Muscle of arm (tissue), 12 donors: ENCODE measurements around the gene MED9. TPM values are rescaled to one million over a fixed set of nuclear protein-coding genes. Genes with fewer than 3 reads are reported as not detected.
"Not testable (repeated sequence)": the region's sequence is repeated elsewhere in the genome, so short reads cannot be mapped to it uniquely, and the experiment has no call there.

Experiments
- DNase-seq: peaks from one replicate; pipeline ENCODE4 v3.0.0-alpha.2; 2013
- polyA plus RNA-seq, 12 donors: library from polyadenylated mRNA; unstranded; fragments of 120-200 nt; gene quantifications; one replicate each; pipeline ENCODE4 v1.2.1, GENCODE V29; 2013; ENCODE audit not compliant: insufficient read length in 12 of 12

The MED9 gene
- polyA plus RNA-seq, 12 donors: 6.4 to 18.0 (median 15.2) TPM; not detected in 1

GRCh38 chr17:17448723-17449122 is 28.1 kb upstream of the MED9 start:
- no peak for DNase-seq

DNA sequence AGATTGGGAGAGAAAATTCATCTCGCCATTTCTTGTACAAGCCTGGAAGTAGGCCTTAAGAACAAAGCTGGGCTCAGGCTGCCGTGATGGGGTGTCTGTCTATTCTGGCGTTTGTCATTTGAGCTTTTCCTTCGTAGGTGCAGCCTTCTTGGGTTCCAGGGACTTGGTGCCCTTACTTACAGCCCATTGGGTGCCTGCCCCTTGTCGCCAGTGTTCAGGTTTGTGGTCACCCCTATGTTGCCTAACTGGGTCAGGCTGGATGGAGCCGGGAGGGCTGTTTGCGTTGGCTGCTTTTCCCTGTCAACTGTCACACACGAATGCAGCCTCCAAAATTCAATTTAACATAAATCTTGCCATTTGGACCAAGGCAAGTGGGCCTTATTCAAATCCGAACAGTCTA is 23.7 kb upstream of the MED9 start:
- DNase-seq: no peak

DNA sequence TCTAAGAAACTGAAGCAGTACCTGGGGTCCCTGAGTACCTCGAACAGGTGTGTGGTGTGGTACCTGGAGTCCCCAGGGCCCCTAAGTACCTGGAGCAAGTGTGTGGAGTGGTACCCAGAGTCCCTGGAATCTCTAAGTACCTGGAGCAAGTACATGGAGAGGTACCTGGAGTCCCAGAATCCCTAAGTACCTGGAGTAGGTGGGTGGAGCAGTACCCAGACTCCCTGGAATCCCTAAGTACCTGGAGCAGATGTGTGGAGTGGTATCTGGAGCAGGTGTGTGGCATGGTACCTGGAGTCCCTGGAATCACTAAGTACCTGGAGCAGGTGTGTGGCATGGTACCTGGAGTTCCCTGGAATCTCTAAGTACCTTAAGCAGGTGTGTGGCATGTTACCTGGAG is 22.5 kb upstream of the MED9 start:
- no peak for DNase-seq

- not testable (repeated sequence) for DNase-seq
Measured at GRCh38 chr17:17454700-17455099, 22.1 kb upstream of the MED9 start.

DNA sequence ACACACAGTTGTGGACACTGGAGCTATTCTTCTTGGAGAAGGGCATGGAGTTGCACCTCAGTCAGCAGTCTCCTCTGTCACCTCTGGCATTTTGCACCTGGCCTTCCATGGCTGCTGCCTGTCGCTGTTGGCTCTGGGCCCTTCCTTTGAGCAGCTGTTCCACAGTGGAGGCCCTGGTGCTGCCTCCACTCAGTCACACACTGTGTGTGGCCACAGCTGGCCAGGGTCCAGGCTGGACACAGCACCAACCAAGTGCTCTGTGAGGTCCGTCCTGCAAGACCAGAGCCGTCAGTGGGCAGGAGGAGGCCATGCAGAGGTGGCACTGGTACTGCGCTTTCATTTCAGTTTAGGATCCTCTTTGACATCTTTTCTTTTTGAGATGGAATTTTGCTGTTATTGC is 21.6 kb upstream of the MED9 start:
- DNase-seq: no peak

DNA sequence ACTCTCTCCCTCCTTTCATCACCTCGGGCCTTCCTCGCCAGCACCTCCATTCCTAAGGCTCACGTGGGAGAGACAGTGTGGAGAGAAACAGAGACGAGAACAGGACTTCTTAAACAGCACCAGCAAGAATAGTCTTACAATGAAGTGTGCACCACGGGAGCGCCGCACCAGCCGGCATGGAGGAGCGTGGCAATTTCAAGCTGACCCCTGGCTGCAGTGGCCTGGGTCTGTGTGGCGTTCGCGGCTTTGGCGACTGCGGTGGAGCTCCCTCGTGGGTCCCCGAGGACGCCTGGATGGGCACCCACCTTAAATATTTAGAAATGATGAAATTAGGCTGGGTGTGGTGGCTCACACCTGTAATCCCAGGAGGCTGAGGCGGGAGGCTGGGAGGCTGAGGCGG is 20.5 kb upstream of the MED9 start:
- no peak for DNase-seq

DNA sequence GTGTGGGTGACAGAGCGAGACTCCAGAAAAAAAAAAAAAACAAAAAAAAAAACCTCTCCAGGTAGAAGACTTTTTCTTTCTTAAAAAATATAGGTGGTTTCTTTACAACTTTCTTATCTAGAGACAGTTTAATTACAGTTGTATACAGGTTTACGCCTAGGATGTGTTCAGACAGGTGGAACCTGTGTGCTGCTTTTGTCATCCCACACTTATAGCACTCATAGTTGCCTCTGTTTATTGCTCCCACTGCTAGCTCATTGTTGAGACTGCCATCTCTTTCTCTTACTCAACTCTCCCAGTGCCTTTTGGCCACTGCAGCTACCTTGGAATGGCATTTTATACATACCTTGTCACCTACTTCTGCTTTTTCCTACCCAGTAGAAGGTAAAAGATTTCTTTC is 19.1 kb upstream of the MED9 start:
- no peak for DNase-seq

DNA sequence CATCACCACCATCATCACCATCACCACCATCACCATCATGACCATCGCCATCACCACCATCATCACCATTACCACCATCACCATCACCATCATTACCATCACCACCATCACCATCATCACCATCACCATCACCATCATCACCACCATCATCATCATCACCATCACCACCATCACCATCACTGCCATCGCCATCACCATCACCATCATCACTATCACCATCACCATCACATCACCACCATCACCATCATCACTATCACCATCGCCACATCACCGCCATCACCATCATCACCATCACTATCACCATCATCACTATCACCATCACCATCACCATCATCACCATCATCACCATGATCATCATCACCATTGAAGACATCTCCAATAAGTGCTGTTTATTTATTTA is 16.8 kb upstream of the MED9 start:
- no peak for DNase-seq

- no peak for DNase-seq
Measured at GRCh38 chr17:17462048-17462824, 14.6 kb upstream of the MED9 start.

DNA sequence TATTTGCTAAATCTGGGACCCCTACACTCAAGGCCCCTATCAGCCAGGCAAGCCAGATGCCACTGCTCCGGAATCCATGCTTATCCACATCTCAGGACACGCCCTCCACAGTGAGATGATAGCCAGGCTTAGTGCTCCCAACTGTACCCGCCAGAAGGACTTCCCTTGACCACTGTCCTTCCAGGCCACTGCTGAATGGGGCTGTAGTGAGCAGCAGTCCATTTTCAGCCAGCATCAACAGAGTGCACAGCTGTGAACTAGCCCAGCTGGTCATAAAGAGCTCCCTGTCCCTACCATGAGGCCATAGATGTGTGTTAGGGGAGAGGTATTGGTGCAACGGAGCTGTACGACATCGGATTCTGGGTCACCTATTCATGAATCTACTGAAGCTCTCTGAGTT is 13.0 kb upstream of the MED9 start:
- no peak for DNase-seq

DNA sequence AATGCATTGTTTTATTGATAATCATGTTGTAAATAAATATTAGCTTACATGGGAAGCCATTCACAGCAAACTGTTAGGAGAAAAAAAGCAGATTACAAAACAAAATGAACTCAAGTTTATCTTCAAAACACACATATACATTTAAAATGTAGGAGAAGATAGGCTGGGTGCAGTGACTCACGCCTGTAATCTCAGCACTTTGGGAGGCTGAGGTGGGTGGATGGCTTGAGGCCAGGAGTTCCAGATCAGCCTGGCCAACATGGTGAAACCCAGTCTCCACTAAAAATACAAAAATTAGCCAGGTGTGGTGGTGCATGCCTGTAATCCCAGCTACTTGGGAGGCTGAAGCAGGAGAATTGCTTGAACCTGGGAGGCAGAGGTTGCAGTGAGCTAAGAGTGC is 10.9 kb upstream of the MED9 start:
- DNase-seq: not testable (repeated sequence)

DNA sequence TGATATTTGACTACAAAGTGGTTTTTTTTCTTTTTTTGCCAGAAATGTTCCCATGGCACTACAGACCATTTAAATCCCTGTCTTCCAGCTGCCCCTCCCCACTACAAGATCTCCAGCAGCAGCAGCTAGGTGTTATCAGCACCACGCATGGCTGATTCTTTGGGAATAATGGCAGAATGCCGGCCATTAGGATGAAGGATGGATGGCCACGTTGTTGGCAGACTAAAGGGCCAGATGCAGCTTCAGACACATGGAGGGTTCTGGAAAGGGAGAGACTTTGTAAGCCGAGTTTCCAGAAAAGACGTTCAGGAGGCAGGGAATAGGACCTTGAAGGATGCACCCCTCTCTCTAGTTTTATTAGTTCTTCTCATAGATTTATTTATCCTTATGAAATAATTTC is 10.3 kb upstream of the MED9 start:
- DNase-seq: no peak

- DNase-seq: no peak
Measured at GRCh38 chr17:17467016-17467415, 9.8 kb upstream of the MED9 start.

DNA sequence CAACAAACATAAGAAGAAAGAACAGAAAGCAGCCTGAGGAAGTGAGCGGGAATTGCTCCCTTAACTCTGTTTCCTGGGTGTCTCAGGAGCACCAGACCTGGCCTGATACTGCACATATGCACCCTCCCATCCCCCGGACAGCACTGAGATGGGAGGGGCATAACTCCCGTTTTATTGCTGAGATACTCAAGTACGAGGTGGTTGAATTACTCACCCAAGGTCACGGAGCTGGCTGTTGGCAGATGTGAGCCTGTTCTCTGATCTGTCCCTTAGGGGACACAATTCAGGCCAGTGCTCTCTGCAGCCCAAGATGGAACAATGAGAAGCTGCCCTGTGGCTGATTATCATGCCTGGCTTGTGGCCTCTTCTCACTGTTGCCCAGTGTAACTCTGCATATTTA is 9.1 kb upstream of the MED9 start:
- DNase-seq: no peak

GRCh38 chr17:17468217-17469010 is 8.4 kb upstream of the MED9 start:
- no peak for DNase-seq

DNA sequence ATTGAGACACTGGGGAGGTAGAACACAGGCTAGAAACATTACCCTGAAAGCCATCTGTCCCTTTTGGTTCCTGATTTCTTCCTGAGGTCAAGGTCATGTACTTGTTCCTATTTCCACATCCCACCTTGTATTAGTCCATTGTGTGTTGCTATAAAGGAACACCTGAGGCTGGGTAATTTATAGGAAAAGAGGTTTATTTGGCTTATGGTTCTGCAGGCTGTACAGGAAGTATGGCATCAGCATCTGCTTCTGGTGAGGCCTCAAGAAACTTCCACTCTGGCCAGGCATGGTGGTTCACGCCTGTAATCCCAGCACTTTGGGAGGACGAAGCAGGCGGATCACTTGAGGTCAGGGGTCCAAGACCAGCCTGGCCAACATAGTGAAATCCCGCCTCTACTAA is 7.4 kb upstream of the MED9 start:
- DNase-seq: no peak

DNA sequence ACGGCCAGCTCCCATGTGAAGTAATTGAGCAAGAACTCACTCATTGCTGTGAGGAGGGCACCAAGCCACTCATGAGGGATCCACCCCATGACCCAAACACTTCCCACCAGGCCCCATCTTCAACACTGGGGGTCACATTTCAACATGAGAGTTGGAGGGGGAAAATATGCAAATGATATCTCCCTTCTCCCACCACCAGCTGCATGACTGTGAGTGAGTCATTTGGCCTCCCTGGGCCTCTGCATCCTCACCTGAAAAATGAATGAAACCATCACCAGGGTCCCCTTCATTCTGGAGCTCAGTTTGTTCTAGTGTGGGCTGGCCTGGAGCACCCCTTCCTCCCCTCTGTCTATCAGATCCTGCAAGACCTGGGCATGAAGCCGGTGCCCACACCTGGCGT is 6.8 kb upstream of the MED9 start:
- DNase-seq: no peak

DNA sequence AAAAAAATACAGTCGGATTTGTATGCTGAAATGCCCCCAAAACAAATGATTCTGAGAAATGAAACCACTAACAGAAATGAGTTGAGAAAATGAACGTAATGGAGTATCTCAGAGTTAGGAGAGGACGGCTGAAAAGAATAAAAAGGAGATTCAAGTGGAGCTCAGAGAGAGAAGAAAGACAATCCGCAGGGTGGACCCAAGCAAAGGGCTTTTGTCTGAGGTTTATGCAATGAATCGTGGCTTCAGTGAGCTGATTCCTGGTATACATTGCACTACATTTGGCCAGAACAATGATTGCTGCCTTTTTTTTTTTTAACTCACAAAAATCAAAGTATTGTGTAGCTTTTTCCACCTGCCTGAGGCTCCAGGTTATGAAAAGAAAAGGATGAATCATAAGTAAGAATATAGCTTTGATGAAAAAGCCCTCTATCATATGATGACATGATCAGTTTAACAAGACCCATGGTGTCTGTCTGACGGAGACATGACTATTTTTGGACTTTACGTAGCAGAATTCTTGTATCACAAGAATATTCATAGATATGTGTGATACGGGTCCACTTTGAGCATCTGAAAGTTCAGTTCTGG is 4.4 kb upstream of the MED9 start:
- DNase-seq: no peak

DNA sequence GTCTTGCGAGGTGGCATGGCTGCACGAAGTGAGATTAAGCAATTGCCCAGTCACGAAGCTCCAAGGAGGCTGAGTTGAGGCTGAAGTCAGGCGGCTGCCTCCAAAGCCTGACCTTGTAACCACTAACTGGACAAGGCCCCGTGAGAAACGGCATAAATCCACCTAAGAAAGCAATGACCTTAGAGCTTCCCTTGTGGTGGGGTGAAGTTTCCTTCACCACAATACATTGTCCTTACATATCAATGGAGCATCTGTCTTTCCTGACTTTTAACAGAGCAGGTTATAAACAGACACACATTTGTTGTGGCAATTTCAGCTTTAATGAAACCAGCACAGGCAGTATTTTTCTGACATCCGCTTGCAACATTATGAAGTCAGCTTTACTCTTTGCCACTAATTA is 2.5 kb upstream of the MED9 start:
- DNase-seq: no peak

DNA sequence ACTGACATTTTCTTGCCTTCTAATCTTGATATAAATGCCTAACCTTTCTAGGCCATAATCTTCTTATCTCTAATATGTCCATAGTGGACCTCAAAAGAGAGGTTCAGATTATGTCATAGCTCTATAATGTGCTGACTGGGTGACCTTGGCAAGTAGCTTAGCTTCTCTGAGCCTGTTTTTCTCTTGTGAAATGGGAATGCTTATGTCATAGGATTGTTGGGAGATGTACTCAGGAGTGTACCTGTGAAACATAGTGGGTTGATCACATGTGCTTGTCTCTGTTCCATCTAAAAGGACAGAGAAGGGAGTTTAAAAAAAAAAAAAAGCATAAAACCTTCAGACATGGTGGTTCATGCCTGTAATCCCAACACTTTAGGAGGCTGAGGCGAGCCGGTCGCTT is 2.4 kb downstream of the MED9 start:
- no peak for DNase-seq

DNA sequence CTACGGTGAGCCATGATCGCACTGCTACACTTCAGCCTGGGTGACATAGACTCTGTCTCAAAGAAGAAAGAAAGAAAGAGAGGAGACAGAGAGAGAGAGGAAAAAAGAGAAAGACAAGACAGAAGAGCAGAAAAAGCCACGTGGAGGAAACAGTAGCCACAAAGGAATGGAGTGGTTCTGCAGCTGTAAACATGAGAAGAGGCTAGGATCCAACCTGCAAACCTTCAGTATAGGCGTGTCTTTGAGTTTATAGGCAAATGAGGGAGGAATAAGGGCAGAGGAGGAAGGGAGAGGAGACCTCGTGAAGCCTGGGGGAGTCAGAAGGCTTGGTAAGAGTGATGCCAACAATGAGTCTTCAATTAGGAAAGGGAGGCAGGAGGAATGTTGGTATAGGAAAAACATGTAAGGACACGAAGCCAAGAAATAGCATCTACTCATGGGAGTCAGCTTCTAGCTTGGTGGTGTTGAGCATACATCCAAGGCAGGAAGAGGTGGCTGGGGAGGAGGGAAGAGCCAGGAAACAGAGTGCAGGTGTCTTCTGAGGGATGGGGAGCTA is 3.9 kb downstream of the MED9 start:
- no peak for DNase-seq

GRCh38 chr17:17481860-17482259 is 5.1 kb downstream of the MED9 start:
- no peak for DNase-seq

DNA sequence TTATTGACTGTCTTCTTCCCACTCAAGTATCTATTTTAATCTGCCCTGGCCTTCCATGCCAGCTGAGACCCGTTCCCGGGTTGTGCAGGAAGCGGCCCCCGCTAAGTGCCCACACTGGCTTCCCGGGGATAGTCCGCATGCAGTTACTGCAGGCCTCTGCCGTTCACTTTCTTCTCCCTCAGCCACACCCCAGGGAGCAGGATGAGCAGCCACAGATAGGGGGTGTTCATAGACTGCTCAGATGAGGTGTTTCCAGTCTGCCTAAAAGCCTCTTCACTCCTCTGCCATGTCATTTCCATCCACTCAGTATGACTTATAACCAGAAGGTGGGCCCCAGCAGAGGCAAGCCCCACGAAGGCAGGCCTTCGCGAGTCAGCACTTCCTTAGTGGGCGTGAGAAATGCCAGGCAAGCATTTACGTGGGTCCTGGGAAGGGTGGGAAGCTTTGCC is 7.7 kb downstream of the MED9 start:
- DNase-seq: no peak
